Measurements from ENCODE around the gene SPNS2.

The SPNS2 gene

GRCh38 chr17:4540224-4540651 is 41.6 kb downstream of the SPNS2 start:
- Histone ChIP-seq H3K27ac (ENCODE audit: low read length) (no peak overlapping the region), H3K4me1 (ENCODE audit: control insufficient read depth, insufficient read depth, low read length) (peaks cover 43% of the 10 kb centered on the region), H3K36me3 (ENCODE audit: control insufficient read depth in 2 of 2, insufficient read depth in 2 of 2, low read length in 2 of 2) (peaks cover 14 to 25% of the 10 kb centered on the region in 2 donors), H3K4me3 (ENCODE audit: low read length in 2 of 2) (no peak overlapping the region), H3K9me3 (ENCODE audit: control insufficient read depth in 2 of 2, low read length in 2 of 2) (no peaks in the 10 kb centered on the region), H3K9ac (ENCODE audit: low read length in 2 of 2) (no peak overlapping the region), H3K27me3 (ENCODE audit: control insufficient read depth in 1 of 2, insufficient read depth in 2 of 2, low read length in 2 of 2) (no peaks in the 10 kb centered on the region)

- Histone ChIP-seq H3K36me3 (ENCODE audit: control insufficient read depth in 2 of 2, insufficient read depth in 2 of 2, low read length in 2 of 2) (peaks cover 14 to 28% of the 10 kb centered on the region in 2 donors), H3K27me3 (ENCODE audit: control insufficient read depth in 1 of 2, insufficient read depth in 2 of 2, low read length in 2 of 2) (no peaks in the 10 kb centered on the region), H3K4me1 (ENCODE audit: control insufficient read depth, insufficient read depth, low read length) (peaks cover 37% of the 10 kb centered on the region), H3K27ac (ENCODE audit: low read length) (no peak overlapping the region), H3K4me3 (ENCODE audit: low read length in 2 of 2) (no peak overlapping the region), H3K9me3 (ENCODE audit: control insufficient read depth in 2 of 2, low read length in 2 of 2) (no peaks in the 10 kb centered on the region), H3K9ac (ENCODE audit: low read length in 2 of 2) (no peak overlapping the region)
Measured at GRCh38 chr17:4540687-4541327, 42.1 kb downstream of the SPNS2 start.

GRCh38 chr17:4541328-4542002 is 42.8 kb downstream of the SPNS2 start:
- Histone ChIP-seq H3K4me1 (ENCODE audit: control insufficient read depth, insufficient read depth, low read length) (peaks cover 30% of the 10 kb centered on the region), H3K27ac (ENCODE audit: low read length) (no peak overlapping the region)

DNA sequence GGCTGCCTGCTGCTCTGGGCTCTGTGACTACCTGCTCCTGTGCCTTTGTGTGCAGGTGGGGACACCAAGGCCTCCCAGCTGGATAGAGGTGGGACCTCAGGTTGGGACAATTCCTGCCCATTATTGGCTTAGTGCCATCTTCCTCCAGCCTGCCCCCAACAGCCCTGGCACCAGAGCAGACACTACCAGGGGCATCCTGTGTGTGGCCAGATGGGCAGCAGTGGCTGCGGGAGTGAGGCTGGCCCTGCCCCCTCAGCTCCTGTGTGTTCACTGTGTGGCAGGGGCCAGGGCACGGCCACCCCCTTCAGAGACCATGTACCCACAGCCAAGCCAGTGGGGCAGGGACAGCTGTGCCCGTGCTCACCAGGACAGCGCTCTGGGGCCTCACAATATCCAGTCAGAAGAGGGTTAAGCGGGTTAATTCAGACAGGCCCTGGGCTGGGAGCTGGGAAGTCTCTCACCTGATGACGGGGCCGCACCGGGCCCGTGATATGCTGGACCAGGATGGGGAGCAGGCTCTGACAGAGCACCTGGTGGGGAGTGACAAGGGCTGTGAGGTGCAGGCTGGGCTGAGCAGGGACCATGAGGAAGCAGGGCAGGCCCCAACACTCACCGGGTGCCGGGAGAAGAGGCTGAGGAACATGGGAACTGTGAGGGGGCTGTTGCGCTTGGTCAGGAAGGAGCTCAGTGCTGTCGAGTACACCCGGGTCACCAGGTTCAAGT is 43.5 kb downstream of the SPNS2 start:
- no peaks in the 10 kb centered on the region for H3K27me3 ChIP-seq (ENCODE audit: control insufficient read depth in 1 of 2, insufficient read depth in 2 of 2, low read length in 2 of 2)
- H3K27ac ChIP-seq (ENCODE audit: low read length), result no peak overlapping the region
- peaks cover 23% of the 10 kb centered on the region for H3K4me1 ChIP-seq (ENCODE audit: control insufficient read depth, insufficient read depth, low read length)
- no peak overlapping the region for H3K4me3 ChIP-seq (ENCODE audit: low read length in 2 of 2)
- H3K36me3 ChIP-seq (ENCODE audit: control insufficient read depth in 2 of 2, insufficient read depth in 2 of 2, low read length in 2 of 2), result peaks cover 18 to 32% of the 10 kb centered on the region in 2 donors
- H3K9ac ChIP-seq (ENCODE audit: low read length in 2 of 2), result no peak overlapping the region
- no peaks in the 10 kb centered on the region for H3K9me3 ChIP-seq (ENCODE audit: control insufficient read depth in 2 of 2, low read length in 2 of 2)

More at GRCh38 chr17:4541328-4542002, 42.8 kb downstream of the SPNS2 start:
- Histone ChIP-seq H3K27me3 (ENCODE audit: control insufficient read depth in 1 of 2, insufficient read depth in 2 of 2, low read length in 2 of 2) (no peaks in the 10 kb centered on the region), H3K36me3 (ENCODE audit: control insufficient read depth in 2 of 2, insufficient read depth in 2 of 2, low read length in 2 of 2) (peaks cover 14 to 28% of the 10 kb centered on the region in 2 donors), H3K9me3 (ENCODE audit: control insufficient read depth in 2 of 2, low read length in 2 of 2) (no peaks in the 10 kb centered on the region), H3K4me3 (ENCODE audit: low read length in 2 of 2) (no peak overlapping the region), H3K9ac (ENCODE audit: low read length in 2 of 2) (no peak overlapping the region)

DNA sequence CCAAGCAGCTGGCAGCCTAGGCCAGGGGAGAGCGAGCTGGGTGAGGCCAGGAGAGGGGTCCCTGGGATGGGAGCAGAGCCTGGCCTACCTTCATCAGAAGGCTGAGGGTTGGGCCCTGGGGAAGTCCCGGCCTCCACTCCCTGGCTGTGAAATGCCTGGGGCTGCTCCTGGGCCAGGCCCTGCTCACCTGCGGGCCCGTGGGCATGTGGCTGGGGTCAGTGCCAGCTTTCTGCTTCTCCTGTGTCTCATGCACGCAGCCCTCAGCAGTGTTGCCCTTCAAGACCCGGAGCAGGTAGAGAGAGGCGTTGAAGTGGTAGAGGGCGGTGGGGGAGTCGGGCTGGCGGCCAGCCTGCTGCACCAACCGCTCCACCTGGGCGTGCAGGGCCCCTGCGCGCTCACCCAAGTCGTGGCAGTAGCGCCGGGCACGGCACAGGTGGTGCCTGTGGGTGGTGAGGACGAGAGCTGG is 44.1 kb downstream of the SPNS2 start:
- Histone ChIP-seq H3K27me3 (ENCODE audit: control insufficient read depth in 1 of 2, insufficient read depth in 2 of 2, low read length in 2 of 2) (no peaks in the 10 kb centered on the region), H3K4me3 (ENCODE audit: low read length in 2 of 2) (no peak overlapping the region), H3K4me1 (ENCODE audit: control insufficient read depth, insufficient read depth, low read length) (peaks cover 17% of the 10 kb centered on the region), H3K9me3 (ENCODE audit: control insufficient read depth in 2 of 2, low read length in 2 of 2) (no peaks in the 10 kb centered on the region), H3K27ac (ENCODE audit: low read length) (no peak overlapping the region), H3K36me3 (ENCODE audit: control insufficient read depth in 2 of 2, insufficient read depth in 2 of 2, low read length in 2 of 2) (peaks cover 23 to 35% of the 10 kb centered on the region in 2 donors), H3K9ac (ENCODE audit: low read length in 2 of 2) (no peak overlapping the region)

GRCh38 chr17:4543557-4544026 is 44.9 kb downstream of the SPNS2 start:
- H3K27ac ChIP-seq (ENCODE audit: low read length), result no peak overlapping the region
- no peak overlapping the region for H3K9ac ChIP-seq (ENCODE audit: low read length in 2 of 2)
- H3K36me3 ChIP-seq (ENCODE audit: control insufficient read depth in 2 of 2, insufficient read depth in 2 of 2, low read length in 2 of 2), result peaks cover 27 to 41% of the 10 kb centered on the region in 2 donors
- no peaks in the 10 kb centered on the region for H3K27me3 ChIP-seq (ENCODE audit: control insufficient read depth in 1 of 2, insufficient read depth in 2 of 2, low read length in 2 of 2)
- H3K4me1 ChIP-seq (ENCODE audit: control insufficient read depth, insufficient read depth, low read length), result peaks cover 9% of the 10 kb centered on the region
- no peak overlapping the region for H3K4me3 ChIP-seq (ENCODE audit: low read length in 2 of 2)
- no peaks in the 10 kb centered on the region for H3K9me3 ChIP-seq (ENCODE audit: control insufficient read depth in 2 of 2, low read length in 2 of 2)

DNA sequence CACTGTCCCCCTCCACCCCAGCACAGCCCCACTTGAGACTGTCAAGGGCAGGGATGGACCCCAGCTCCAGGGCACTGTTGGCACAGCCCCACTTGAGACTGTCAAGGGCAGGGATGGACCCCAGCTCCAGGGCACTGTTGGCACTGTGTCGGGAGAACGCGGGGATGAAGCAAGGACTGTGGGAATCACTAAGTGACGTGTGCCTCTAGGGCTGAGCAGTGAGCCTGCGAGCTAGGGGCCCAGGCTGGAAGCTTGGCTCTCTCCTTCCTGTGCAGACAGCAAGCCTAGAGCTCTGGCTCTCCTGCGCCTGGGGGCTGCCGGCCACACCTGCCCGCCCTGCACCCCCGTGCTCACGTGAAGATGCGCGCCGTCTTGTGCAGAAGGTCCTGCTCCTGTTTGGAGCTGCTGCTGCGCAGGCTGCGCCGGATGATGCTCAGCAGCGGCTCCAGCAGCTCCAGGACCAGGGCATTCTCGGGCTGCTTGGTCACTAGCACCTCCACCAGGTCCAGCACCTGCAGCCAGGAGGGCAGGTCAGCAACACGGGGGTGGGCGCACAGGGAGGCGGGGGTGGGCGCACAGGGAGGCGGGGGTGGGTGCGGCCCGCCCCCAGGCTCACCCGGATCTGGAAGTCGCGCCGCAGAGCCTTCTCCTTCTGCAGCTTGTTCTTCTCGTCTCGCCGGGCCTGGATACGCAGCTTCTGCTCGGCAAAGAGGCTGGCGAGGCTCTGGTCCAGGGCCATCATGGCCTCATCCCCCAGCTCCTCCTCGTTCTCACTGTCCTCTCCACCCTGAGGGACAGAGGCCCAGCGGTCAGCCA is 45.7 kb downstream of the SPNS2 start:
- H3K9ac ChIP-seq (ENCODE audit: low read length in 2 of 2), result no peak overlapping the region
- peaks cover 4% of the 10 kb centered on the region for H3K4me1 ChIP-seq (ENCODE audit: control insufficient read depth, insufficient read depth, low read length)
- no peaks in the 10 kb centered on the region for H3K9me3 ChIP-seq (ENCODE audit: control insufficient read depth in 2 of 2, low read length in 2 of 2)
- H3K36me3 ChIP-seq (ENCODE audit: control insufficient read depth in 2 of 2, insufficient read depth in 2 of 2, low read length in 2 of 2), result peaks cover 32 to 45% of the 10 kb centered on the region in 2 donors
- no peak overlapping the region for H3K4me3 ChIP-seq (ENCODE audit: low read length in 2 of 2)
- H3K27ac ChIP-seq (ENCODE audit: low read length), result no peak overlapping the region
- no peaks in the 10 kb centered on the region for H3K27me3 ChIP-seq (ENCODE audit: control insufficient read depth in 1 of 2, insufficient read depth in 2 of 2, low read length in 2 of 2)

- Histone ChIP-seq H3K27me3 (ENCODE audit: control insufficient read depth in 1 of 2, insufficient read depth in 2 of 2, low read length in 2 of 2) (no peaks in the 10 kb centered on the region), H3K9me3 (ENCODE audit: control insufficient read depth in 2 of 2, low read length in 2 of 2) (no peaks in the 10 kb centered on the region), H3K4me3 (ENCODE audit: low read length in 2 of 2) (no peak overlapping the region), H3K36me3 (ENCODE audit: control insufficient read depth in 2 of 2, insufficient read depth in 2 of 2, low read length in 2 of 2) (peaks cover 32 to 45% of the 10 kb centered on the region in 2 donors), H3K4me1 (ENCODE audit: control insufficient read depth, insufficient read depth, low read length) (peaks cover under 1% of the 10 kb centered on the region), H3K27ac (ENCODE audit: low read length) (no peak overlapping the region), H3K9ac (ENCODE audit: low read length in 2 of 2) (no peak overlapping the region)
Measured at GRCh38 chr17:4544951-4545216, 46.2 kb downstream of the SPNS2 start.

GRCh38 chr17:4545217-4545951 is 46.7 kb downstream of the SPNS2 start:
- Histone ChIP-seq H3K27me3 (ENCODE audit: control insufficient read depth in 1 of 2, insufficient read depth in 2 of 2, low read length in 2 of 2) (no peaks in the 10 kb centered on the region), H3K36me3 (ENCODE audit: control insufficient read depth in 2 of 2, insufficient read depth in 2 of 2, low read length in 2 of 2) (peaks cover 32 to 45% of the 10 kb centered on the region in 2 donors), H3K4me1 (ENCODE audit: control insufficient read depth, insufficient read depth, low read length) (no peaks in the 10 kb centered on the region), H3K9ac (ENCODE audit: low read length in 2 of 2) (no peak overlapping the region), H3K4me3 (ENCODE audit: low read length in 2 of 2) (no peak overlapping the region), H3K9me3 (ENCODE audit: control insufficient read depth in 2 of 2, low read length in 2 of 2) (no peaks in the 10 kb centered on the region), H3K27ac (ENCODE audit: low read length) (no peak overlapping the region)
